IMR-90 (cell line): ENCODE measurements around the gene PIP5K1C. TPM values are rescaled to one million over a fixed set of nuclear protein-coding genes. Genes with fewer than 3 reads are reported as not detected.
A peak's percentile ranks its signal among the peaks of the same experiment; 100 is the strongest.

Experiments used
- ATAC-seq: fragments of 200-7000 bp; cut with Tn5 transposase; 2 replicates; pipeline ENCODE4 v1.9.1; 2020; ENCODE audit warnings: low read depth, mild to moderate bottlenecking, moderate library complexity
- BruUV-seq: library from RNA; stranded (reverse); fragments of 400-500 nt; replicated peaks from 2 replicates; lab custom pipeline; 2021; lab: Mats Ljungman, UMichigan
- CTCF ChIA-PET: fragments of 300-600 bp; formaldehyde crosslinking; extraction: SDS; loops from one replicate; lab custom pipeline; 2021; ENCODE audit warnings: antibody characterized with exemption; lab: Yijun Ruan, JAX
- POLR2A ChIA-PET: fragments of 300-600 bp; sonication (Branson Sonifier 250); formaldehyde crosslinking; loops from one replicate; lab custom pipeline; 2022; ENCODE audit warnings: antibody characterized with exemption; ENCODE audit not compliant: unreplicated experiment; lab: Charles Lee
- DNase-seq: peaks from one replicate; pipeline ENCODE4 v3.0.0; 2013
- H2AFZ ChIP-seq: replicated peaks from 2 replicates; pipeline ENCODE3; 2013; ENCODE audit warnings: low read length, mild to moderate bottlenecking; ENCODE audit not compliant: poor library complexity
- H2AK5ac ChIP-seq: 2 replicates; pipeline ENCODE4 v1.6.1; 2013; ENCODE audit warnings: low read depth, low read length, inconsistent platforms
- H2AK9ac ChIP-seq: replicated peaks from 2 replicates; pipeline ENCODE3; 2013; ENCODE audit warnings: mild to moderate bottlenecking, low read depth, low read length, moderate library complexity; ENCODE audit not compliant: poor library complexity
- H2BK120ac ChIP-seq: 2 replicates; pipeline ENCODE4 v1.6.1; 2013; ENCODE audit warnings: low read depth, low read length, inconsistent platforms
- H2BK15ac ChIP-seq: 3 replicates; pipeline ENCODE4 v1.6.1; 2013; ENCODE audit warnings: low read depth, low read length, inconsistent platforms
- H2BK20ac ChIP-seq: 2 replicates; pipeline ENCODE4 v1.6.1; 2013; ENCODE audit warnings: low read depth, mild to moderate bottlenecking, inconsistent platforms, low read length, moderate library complexity
- H2BK5ac ChIP-seq: 2 replicates; pipeline ENCODE4 v1.6.1; 2013; ENCODE audit warnings: mild to moderate bottlenecking, low read depth, low read length, inconsistent platforms; ENCODE audit not compliant: poor library complexity, severe bottlenecking
- H3K14ac ChIP-seq: replicated peaks from 2 replicates; pipeline ENCODE4 v1.6.1; 2013; ENCODE audit warnings: low read depth, low read length, inconsistent platforms
- H3K18ac ChIP-seq: 2 replicates; pipeline ENCODE4 v1.6.1; 2013; ENCODE audit warnings: low read depth, low read length, control low read depth
- H3K23ac ChIP-seq: 2 replicates; pipeline ENCODE4 v1.6.1; 2013; ENCODE audit warnings: low read depth, low read length, inconsistent platforms
- H3K27ac ChIP-seq: 2 replicates; pipeline ENCODE4 v1.5.1; 2013; ENCODE audit warnings: mild to moderate bottlenecking, control low read depth, low read length; ENCODE audit not compliant: insufficient read depth
- H3K27me3 ChIP-seq: 2 replicates; pipeline ENCODE4 v1.6.1; 2013; ENCODE audit warnings: low read length; ENCODE audit not compliant: control insufficient read depth, insufficient read depth
- H3K36me3 ChIP-seq: 2 replicates; pipeline ENCODE4 v1.6.1; 2013; ENCODE audit warnings: low read length, mixed read lengths; ENCODE audit not compliant: control insufficient read depth, insufficient read depth
- H3K4ac ChIP-seq: 2 replicates; pipeline ENCODE4 v1.6.1; 2013; ENCODE audit warnings: low read depth, low read length, inconsistent platforms
- H3K4me1 ChIP-seq: 2 replicates; pipeline ENCODE4 v1.6.1; 2013; ENCODE audit warnings: low read length, mixed read lengths; ENCODE audit not compliant: control insufficient read depth, insufficient read depth
- H3K4me2 ChIP-seq: 2 replicates; pipeline ENCODE4 v1.6.1; 2013; ENCODE audit warnings: low read depth, mild to moderate bottlenecking, control low read depth, low read length, moderate library complexity
- H3K4me3 ChIP-seq: 2 replicates; pipeline ENCODE4 v1.5.1; 2013; ENCODE audit warnings: low read depth, mild to moderate bottlenecking, control low read depth, low read length, moderate library complexity; ENCODE audit not compliant: insufficient read depth
- H3K56ac ChIP-seq: 2 replicates; pipeline ENCODE4 v1.6.1; 2013; ENCODE audit warnings: low read length, inconsistent platforms; ENCODE audit not compliant: insufficient read depth; ENCODE audit errors: extremely low read depth
- H3K79me1 ChIP-seq, 2 experiments: 2 replicates each; pipeline ENCODE4 v1.6.1; 2013; ENCODE audit warnings: low read length in 2 of 2, inconsistent platforms in 1 of 2, low read depth in 1 of 2
- H3K9ac ChIP-seq: 2 replicates; pipeline ENCODE4 v1.6.1; 2013; ENCODE audit warnings: low read depth, low read length, control low read depth
- H3K9me1 ChIP-seq: 2 replicates; pipeline ENCODE4 v1.6.1; 2013; ENCODE audit warnings: low read length, inconsistent platforms; ENCODE audit not compliant: insufficient read depth
- H3K9me3 ChIP-seq: 2 replicates; pipeline ENCODE4 v1.6.1; 2013; ENCODE audit warnings: low read length; ENCODE audit not compliant: control insufficient read depth, insufficient read depth
- H4K20me1 ChIP-seq: 2 replicates; pipeline ENCODE4 v1.6.1; 2013; ENCODE audit warnings: low read length, inconsistent platforms; ENCODE audit not compliant: insufficient read depth
- H4K5ac ChIP-seq: 2 replicates; pipeline ENCODE4 v1.6.1; 2013; ENCODE audit warnings: mild to moderate bottlenecking, low read depth, low read length, control low read depth
- H4K8ac ChIP-seq, 2 experiments: 2 replicates each; pipeline ENCODE4 v1.6.1; 2013; ENCODE audit warnings: low read depth in 2 of 2, low read length in 2 of 2, control low read depth in 1 of 2, inconsistent platforms in 1 of 2
- H4K91ac ChIP-seq: 2 replicates; pipeline ENCODE4 v1.6.1; 2013; ENCODE audit warnings: low read depth, low read length, inconsistent platforms; ENCODE audit not compliant: insufficient read depth
- BHLHE40 ChIP-seq: fragments of 150-350 bp; IDR thresholded peaks from 2 replicates; pipeline ENCODE4 v1.6.1; 2016; ENCODE audit warnings: mild to moderate bottlenecking, low read depth, low read length
- CEBPB ChIP-seq: IDR thresholded peaks from 2 replicates; pipeline ENCODE4 v1.6.1; 2012; ENCODE audit warnings: low read depth, low read length, improper control_type of control experiment
- CHD1 ChIP-seq: IDR thresholded peaks from 2 replicates; pipeline ENCODE4 v1.6.1; 2012; ENCODE audit warnings: low read depth, low read length, improper control_type of control experiment
- ELK1 ChIP-seq: fragments of 150-350 bp; IDR thresholded peaks from 2 replicates; pipeline ENCODE4 v1.6.1; 2016; ENCODE audit warnings: low read depth, mild to moderate bottlenecking, low read length, moderate library complexity, borderline replicate concordance
- FOS ChIP-seq: fragments of 150-350 bp; IDR thresholded peaks from 2 replicates; pipeline ENCODE4 v1.6.1; 2016; ENCODE audit warnings: low read depth, low read length
- MAFK ChIP-seq: IDR thresholded peaks from 2 replicates; pipeline ENCODE4 v1.6.1; 2012; ENCODE audit warnings: low read depth, low read length, improper control_type of control experiment
- MAZ ChIP-seq: IDR thresholded peaks from 2 replicates; pipeline ENCODE4 v1.6.1; 2012; ENCODE audit warnings: low read depth, mild to moderate bottlenecking, low read length, improper control_type of control experiment, moderate library complexity, borderline replicate concordance
- MXI1 ChIP-seq: IDR thresholded peaks from 2 replicates; pipeline ENCODE4 v1.6.1; 2012; ENCODE audit warnings: low read depth, mild to moderate bottlenecking, low read length, moderate library complexity, borderline replicate concordance
- NFE2L2 ChIP-seq: fragments of 150-350 bp; IDR thresholded peaks from 2 replicates; pipeline ENCODE4 v1.6.1; 2016; ENCODE audit warnings: low read depth, mild to moderate bottlenecking, low read length
- POLR2A ChIP-seq: IDR thresholded peaks from 2 replicates; pipeline ENCODE4 v1.6.1; 2012; ENCODE audit warnings: mild to moderate bottlenecking, low read depth, low read length
- RAD21 ChIP-seq: IDR thresholded peaks from 2 replicates; pipeline ENCODE4 v1.6.1; 2012; ENCODE audit warnings: low read length, improper control_type of control experiment
- RCOR1 ChIP-seq: IDR thresholded peaks from 2 replicates; pipeline ENCODE4 v1.6.1; 2012; ENCODE audit warnings: mild to moderate bottlenecking, low read length, improper control_type of control experiment; ENCODE audit not compliant: insufficient replicate concordance
- RFX5 ChIP-seq: IDR thresholded peaks from 2 replicates; pipeline ENCODE4 v1.8.0; 2012; ENCODE audit warnings: low read depth, mild to moderate bottlenecking, low read length, moderate library complexity
- SMC3 ChIP-seq: fragments of 150-350 bp; IDR thresholded peaks from 2 replicates; pipeline ENCODE4 v1.6.1; 2016; ENCODE audit warnings: low read depth, mild to moderate bottlenecking, antibody characterized with exemption, low read length, moderate library complexity
- WGBS, 2 experiments: methylation state at CpG; one replicate each; pipeline versions ENCODE4 v1.1.5 to v1.1.7; 2013; ENCODE audit warnings: missing lambda C conversion rate in 2 of 2; ENCODE audit not compliant: insufficient read length in 1 of 2; ENCODE audit errors: extremely low coverage in 2 of 2; 5-methylcytosine and 5-hydroxymethylcytosine counted together
- dilution Hi-C: fragments of 300-500 bp; cut with HindIII; formaldehyde crosslinking; loops from one replicate; pipeline ENCODE4 v1.14.3; 2018; ENCODE audit warnings: low sequenced_read_pairs; ENCODE audit not compliant: unreplicated experiment
- in situ Hi-C: fragments of 300-500 bp; cut with MboI; formaldehyde crosslinking; loops from 3 replicates; pipeline ENCODE4 v1.14.3; 2019; ENCODE audit warnings: low sequenced_read_pairs, inconsistent platforms, mixed read lengths
- intact Hi-C: fragments of 100-400 bp; cut with micrococcal nuclease; formaldehyde crosslinking; loops from 2 replicates; pipeline ENCODE4 v1.10.0; 2022
- polyA plus RNA-seq, 3 experiments: library from polyadenylated mRNA; depleted of rRNA; stranded (reverse); fragments of >200 nt; gene quantifications; 2 replicates each; pipeline ENCODE4 v1.2.3, GENCODE V29; 2012; ENCODE audit warnings: low replicate concordance in 1 of 3
- total RNA-seq: library from RNA; depleted of rRNA; stranded (reverse); fragments of >200 nt; gene quantifications from 2 replicates; pipeline ENCODE4 v1.2.3, GENCODE V29; 2012
- TF ChIP-seq, protein P1 (sequence below): fragments of 150-350 bp; IDR thresholded peaks from 2 replicates; pipeline ENCODE4 v1.6.1; 2017; ENCODE audit warnings: mild to moderate bottlenecking, antibody characterized with exemption, low read length, low read depth
- TF ChIP-seq, protein P2 (sequence below): conservative IDR thresholded peaks from 2 replicates; pipeline ENCODE4 v1.5.1; 2012; ENCODE audit warnings: mild to moderate bottlenecking, low read depth, low read length, improper control_type of control experiment

PIP5K1C gene
- total and polyA plus RNA-seq, 2 of the 4 experiments (the other 2 are of a cell fraction), result 13.6 to 23.3 TPM

DNA sequence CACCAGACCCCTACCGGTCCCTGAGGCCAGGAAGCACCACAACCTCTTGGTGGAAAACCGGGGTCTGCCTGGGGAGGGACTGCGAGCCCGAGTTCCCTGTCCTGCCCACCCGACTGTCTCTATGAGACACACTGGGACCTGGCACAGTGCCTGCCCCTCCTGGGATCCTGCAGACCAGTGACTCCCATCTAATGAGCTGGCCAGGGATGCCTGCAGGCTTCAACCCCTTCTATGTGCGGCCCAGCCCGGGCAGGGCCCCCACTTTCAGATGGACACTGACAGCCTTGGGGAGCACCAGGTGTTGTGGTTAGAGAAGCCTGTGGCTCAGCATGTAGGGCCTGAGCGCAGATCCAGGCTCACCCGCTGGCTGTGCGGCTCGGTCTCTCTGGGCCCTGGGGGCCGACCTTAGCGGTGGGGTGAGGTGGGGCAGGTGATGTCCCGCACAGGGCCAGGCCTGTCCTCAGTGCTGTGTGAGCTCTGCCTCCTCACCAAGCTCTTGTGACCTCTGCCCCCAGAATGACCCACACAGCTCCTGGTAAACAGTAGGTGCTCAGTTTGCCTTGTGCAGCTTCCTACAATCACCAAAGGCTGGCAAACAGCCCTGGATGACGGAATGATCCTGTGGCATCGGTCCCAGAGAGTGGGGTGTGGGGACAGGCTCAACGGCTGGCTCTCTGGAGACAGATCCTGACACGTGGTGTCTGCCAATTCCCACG, 55.8 kb downstream of the PIP5K1C start:
- no peak overlapping the region for H2AK5ac ChIP-seq
- no peak overlapping the region for H4K91ac ChIP-seq
- H3K27ac ChIP-seq, result no peak overlapping the region
- ChIA-PET POLR2A (no interaction called here), CTCF (no interaction called here)
- no peak overlapping the region for H3K18ac ChIP-seq
- no peaks in the 10 kb centered on the region for H3K9me1 ChIP-seq
- no peaks in the 10 kb centered on the region; a peak in 1 of 4 replicates for H3K79me1 ChIP-seq
- no peak overlapping the region for H3K23ac ChIP-seq
- no peak overlapping the region for H4K5ac ChIP-seq
- H2AFZ ChIP-seq, result no peak overlapping the region
- no peak overlapping the region for H2BK15ac ChIP-seq
- no peak overlapping the region for H3K4ac ChIP-seq
- no peak overlapping the region for H3K4me2 ChIP-seq
- dilution Hi-C loops, result no loop called here
- peaks cover 46% of the 10 kb centered on the region for H3K36me3 ChIP-seq
- ATAC-seq (peak; percentile 55), DNase-seq (peak; percentile 49)
- H3K4me3 ChIP-seq, result no peak overlapping the region
- H3K27me3 ChIP-seq, result no peaks in the 10 kb centered on the region
- no peak overlapping the region for H3K56ac ChIP-seq
- H2BK20ac ChIP-seq, result no peak overlapping the region
- no peak overlapping the region for H3K14ac ChIP-seq
- no TSS peak for BruUV-seq
- H3K9me3 ChIP-seq, result no peaks in the 10 kb centered on the region
- 84% methylated on average over 7 of the region's 19 CpGs; no CpG with 5 or more reads in 1 of the 2 experiments for WGBS, 2 experiments
- no peak overlapping the region for H2BK120ac ChIP-seq
- intact Hi-C loops, result no loop called here
- TF ChIP-seq MAZ (no peak), ELK1 (no peak), CHD1 (no peak), NFE2L2 (no peak), CEBPB (no peak), RFX5 (no peak), RCOR1 (no peak), BHLHE40 (no peak), MXI1 (no peak), RAD21 (no peak), MAFK (no peak), POLR2A (no peak), FOS (no peak), SMC3 (no peak)
- TF ChIP-seq, protein P1, sequence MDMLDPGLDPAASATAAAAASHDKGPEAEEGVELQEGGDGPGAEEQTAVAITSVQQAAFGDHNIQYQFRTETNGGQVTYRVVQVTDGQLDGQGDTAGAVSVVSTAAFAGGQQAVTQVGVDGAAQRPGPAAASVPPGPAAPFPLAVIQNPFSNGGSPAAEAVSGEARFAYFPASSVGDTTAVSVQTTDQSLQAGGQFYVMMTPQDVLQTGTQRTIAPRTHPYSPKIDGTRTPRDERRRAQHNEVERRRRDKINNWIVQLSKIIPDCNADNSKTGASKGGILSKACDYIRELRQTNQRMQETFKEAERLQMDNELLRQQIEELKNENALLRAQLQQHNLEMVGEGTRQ, result no peak
- TF ChIP-seq, protein P2, sequence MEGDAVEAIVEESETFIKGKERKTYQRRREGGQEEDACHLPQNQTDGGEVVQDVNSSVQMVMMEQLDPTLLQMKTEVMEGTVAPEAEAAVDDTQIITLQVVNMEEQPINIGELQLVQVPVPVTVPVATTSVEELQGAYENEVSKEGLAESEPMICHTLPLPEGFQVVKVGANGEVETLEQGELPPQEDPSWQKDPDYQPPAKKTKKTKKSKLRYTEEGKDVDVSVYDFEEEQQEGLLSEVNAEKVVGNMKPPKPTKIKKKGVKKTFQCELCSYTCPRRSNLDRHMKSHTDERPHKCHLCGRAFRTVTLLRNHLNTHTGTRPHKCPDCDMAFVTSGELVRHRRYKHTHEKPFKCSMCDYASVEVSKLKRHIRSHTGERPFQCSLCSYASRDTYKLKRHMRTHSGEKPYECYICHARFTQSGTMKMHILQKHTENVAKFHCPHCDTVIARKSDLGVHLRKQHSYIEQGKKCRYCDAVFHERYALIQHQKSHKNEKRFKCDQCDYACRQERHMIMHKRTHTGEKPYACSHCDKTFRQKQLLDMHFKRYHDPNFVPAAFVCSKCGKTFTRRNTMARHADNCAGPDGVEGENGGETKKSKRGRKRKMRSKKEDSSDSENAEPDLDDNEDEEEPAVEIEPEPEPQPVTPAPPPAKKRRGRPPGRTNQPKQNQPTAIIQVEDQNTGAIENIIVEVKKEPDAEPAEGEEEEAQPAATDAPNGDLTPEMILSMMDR, result no peak
- H2BK5ac ChIP-seq, result no peak overlapping the region
- H4K8ac ChIP-seq, result no peak overlapping the region
- H2AK9ac ChIP-seq, result no peak overlapping the region
- H3K4me1 ChIP-seq, result no peaks in the 10 kb centered on the region
- no peak overlapping the region for H3K9ac ChIP-seq
- in situ Hi-C loops, result no loop called here
- H4K20me1 ChIP-seq, result peaks cover 6% of the 10 kb centered on the region; the same call in 1 of the 2 replicates
